Caco-2 (cell line): ENCODE measurements around the gene KLK11. TPM values are rescaled to one million over a fixed set of nuclear protein-coding genes. Genes with fewer than 3 reads are reported as not detected.

ENCODE experiments used
- BruUV-seq: library from RNA; stranded (reverse); fragments of 400-500 nt; replicated peaks from 2 replicates; lab custom pipeline; 2021; lab: Mats Ljungman, UMichigan
- CTCF ChIA-PET: fragments of 300-600 bp; sonication (Branson Sonifier 250); formaldehyde crosslinking; loops from one replicate; lab custom pipeline; 2022; ENCODE audit warnings: antibody characterized with exemption; lab: Charles Lee
- POLR2A ChIA-PET: fragments of 300-600 bp; sonication (Branson Sonifier 250); formaldehyde crosslinking; loops from one replicate; lab custom pipeline; 2022; ENCODE audit warnings: antibody characterized with exemption; lab: Charles Lee
- DNase-seq, 2 experiments: peaks; one replicate each; pipeline versions ENCODE4 v3.0.0 to v3.0.0-alpha.2; 2020 to 2022
- H3K27me3 ChIP-seq: replicated peaks from 2 replicates; pipeline ENCODE4 v1.6.0; 2011; ENCODE audit warnings: low read length; ENCODE audit not compliant: control insufficient read depth, insufficient read depth
- H3K36me3 ChIP-seq: 2 replicates; pipeline ENCODE4 v1.5.1; 2011; ENCODE audit warnings: low read length; ENCODE audit not compliant: control insufficient read depth, insufficient read depth
- H3K4me1 ChIP-seq: fragments of 250-450 bp; sonication (Bioruptor Pico); 2 replicates; pipeline ENCODE4 v1.5.1; 2020; ENCODE audit warnings: mild to moderate bottlenecking
- H3K4me3 ChIP-seq: 2 replicates; pipeline ENCODE4 v1.5.1; 2011; ENCODE audit warnings: low read depth, mild to moderate bottlenecking, control low read depth, low read length
- H3K9me3 ChIP-seq: fragments of 250-450 bp; sonication (Bioruptor Pico); 2 replicates; pipeline ENCODE4 v1.5.1; 2020; ENCODE audit warnings: mild to moderate bottlenecking, moderate library complexity
- H3K27ac Mint-ChIP-seq: one replicate; pipeline ENCODE4 v1.8.0; 2022; ENCODE audit warnings: mixed read lengths; ENCODE audit not compliant: unreplicated experiment
- H3K27me3 Mint-ChIP-seq: one replicate; pipeline ENCODE4 v1.8.0; 2022; ENCODE audit warnings: mixed read lengths; ENCODE audit not compliant: insufficient read depth, unreplicated experiment
- H3K36me3 Mint-ChIP-seq: one replicate; pipeline ENCODE4 v1.8.0; 2022; ENCODE audit warnings: mild to moderate bottlenecking, mixed read lengths; ENCODE audit not compliant: insufficient read depth, unreplicated experiment
- H3K4me1 Mint-ChIP-seq: one replicate; pipeline ENCODE4 v1.8.0; 2022; ENCODE audit warnings: low read depth, mixed read lengths; ENCODE audit not compliant: unreplicated experiment
- H3K4me3 Mint-ChIP-seq: one replicate; pipeline ENCODE4 v1.8.0; 2022; ENCODE audit warnings: mild to moderate bottlenecking, moderate library complexity, mixed read lengths; ENCODE audit not compliant: unreplicated experiment
- H3K9me3 Mint-ChIP-seq: one replicate; pipeline ENCODE4 v1.8.0; 2022; ENCODE audit warnings: mixed read lengths; ENCODE audit not compliant: unreplicated experiment
- intact Hi-C: fragments of 100-400 bp; cut with micrococcal nuclease; formaldehyde crosslinking; loops from one replicate; pipeline ENCODE4 v1.10.0; 2022; ENCODE audit not compliant: unreplicated experiment
- total RNA-seq: library from RNA; stranded (reverse); gene quantifications from 2 replicates; pipeline ENCODE4 v1.2.3, GENCODE V29; 2022
- TF ChIP-seq, protein P1 (sequence below), 2 experiments: fragments of 200-600 bp in 1 of 2; IDR thresholded peaks; 1 replicate in 1 of 2; 2 replicates in 1 of 2; pipeline versions ENCODE4 v1.5.1 to v1.8.0; 2011 to 2022; ENCODE audit warnings: antibody characterized with exemption in 1 of 2, control low read depth in 1 of 2, inconsistent platforms in 1 of 2, low read depth in 1 of 2, low read length in 1 of 2, mild to moderate bottlenecking in 1 of 2, moderate library complexity in 1 of 2; ENCODE audit not compliant: insufficient read depth in 1 of 2, severe bottlenecking in 1 of 2, unreplicated experiment in 1 of 2

The KLK11 gene
- total RNA-seq, 1 experiment from 2014 or later = not detected

DNA sequence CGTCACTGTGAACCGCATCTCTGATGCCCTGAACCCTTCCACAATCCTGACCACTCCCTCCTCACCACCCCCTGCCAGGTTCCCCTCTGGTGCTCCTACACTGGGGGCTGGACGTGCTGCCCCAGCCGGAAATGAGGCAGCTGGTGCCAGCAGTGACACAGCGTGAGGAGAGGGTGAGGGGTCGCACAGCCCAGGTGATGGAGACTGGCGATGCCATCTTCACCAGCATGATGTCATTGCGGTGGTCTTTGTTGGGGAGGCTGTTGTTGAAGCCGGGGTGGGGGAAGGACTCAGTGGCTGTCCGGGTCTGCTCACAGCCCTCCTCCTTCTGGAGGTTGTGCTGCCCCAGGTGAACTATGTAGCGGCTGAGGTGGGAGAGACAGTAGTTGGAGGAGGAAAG lies 2.5 kb downstream of the KLK11 start:
- no peak for DNase-seq
- no peaks in the 10 kb centered on the region for H3K9me3 ChIP-seq
- H3K36me3 Mint-ChIP-seq = no peaks in the 10 kb centered on the region
- TF ChIP-seq, protein P1, sequence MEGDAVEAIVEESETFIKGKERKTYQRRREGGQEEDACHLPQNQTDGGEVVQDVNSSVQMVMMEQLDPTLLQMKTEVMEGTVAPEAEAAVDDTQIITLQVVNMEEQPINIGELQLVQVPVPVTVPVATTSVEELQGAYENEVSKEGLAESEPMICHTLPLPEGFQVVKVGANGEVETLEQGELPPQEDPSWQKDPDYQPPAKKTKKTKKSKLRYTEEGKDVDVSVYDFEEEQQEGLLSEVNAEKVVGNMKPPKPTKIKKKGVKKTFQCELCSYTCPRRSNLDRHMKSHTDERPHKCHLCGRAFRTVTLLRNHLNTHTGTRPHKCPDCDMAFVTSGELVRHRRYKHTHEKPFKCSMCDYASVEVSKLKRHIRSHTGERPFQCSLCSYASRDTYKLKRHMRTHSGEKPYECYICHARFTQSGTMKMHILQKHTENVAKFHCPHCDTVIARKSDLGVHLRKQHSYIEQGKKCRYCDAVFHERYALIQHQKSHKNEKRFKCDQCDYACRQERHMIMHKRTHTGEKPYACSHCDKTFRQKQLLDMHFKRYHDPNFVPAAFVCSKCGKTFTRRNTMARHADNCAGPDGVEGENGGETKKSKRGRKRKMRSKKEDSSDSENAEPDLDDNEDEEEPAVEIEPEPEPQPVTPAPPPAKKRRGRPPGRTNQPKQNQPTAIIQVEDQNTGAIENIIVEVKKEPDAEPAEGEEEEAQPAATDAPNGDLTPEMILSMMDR (IDR thresholded peaks at IDR 0.05; ENCODE audit: insufficient read depth in 1 of 2, low read depth in 1 of 2, low read length in 1 of 2, severe bottlenecking in 1 of 2, unreplicated experiment in 1 of 2) = no peak
- H3K4me1 Mint-ChIP-seq = no peaks in the 10 kb centered on the region
- H3K27me3 ChIP-seq = peaks cover 3% of the 10 kb centered on the region
- H3K36me3 ChIP-seq = no peaks in the 10 kb centered on the region
- ChIA-PET POLR2A (no interaction called here), CTCF (interaction anchor here (0.6 kb wide), 1 partner anchor 71 kb away, joined by 5 read pairs; no protein-coding TSS in a partner anchor)
- no TSS peak for BruUV-seq
- no peak overlapping the region for H3K4me3 Mint-ChIP-seq
- H3K9me3 Mint-ChIP-seq = no peaks in the 10 kb centered on the region
- H3K27ac Mint-ChIP-seq = no peak overlapping the region
- H3K27me3 Mint-ChIP-seq = peaks cover 16% of the 10 kb centered on the region
- intact Hi-C loops = no loop called here
- no peak overlapping the region for H3K4me3 ChIP-seq
- 0 out of 2 replicates have a peak, but pooled peaks cover 4% of the 10 kb centered on the region for H3K4me1 ChIP-seq

DNA sequence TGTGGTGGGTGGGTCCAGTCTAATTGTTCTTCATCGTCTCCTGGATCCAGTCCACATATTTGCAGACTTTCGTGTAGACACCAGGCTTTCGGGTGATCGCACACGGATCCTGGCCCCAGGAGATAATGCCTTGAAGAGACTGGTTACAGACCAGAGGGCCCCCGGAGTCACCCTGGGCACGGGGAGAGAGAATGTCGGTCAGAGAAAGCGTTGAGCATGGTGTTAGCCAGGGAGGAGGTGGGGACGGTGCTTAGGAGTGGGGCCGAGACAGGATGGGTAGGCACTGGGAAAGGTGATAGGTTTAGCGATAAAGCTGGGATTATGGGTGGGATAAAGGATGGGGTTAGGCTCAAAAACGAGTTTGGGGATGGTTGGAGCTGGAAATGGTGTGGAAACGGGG lies 3.9 kb downstream of the KLK11 start:
- H3K9me3 Mint-ChIP-seq = no peaks in the 10 kb centered on the region
- H3K36me3 Mint-ChIP-seq = no peaks in the 10 kb centered on the region
- Histone ChIP-seq H3K4me3 (no peak overlapping the region), H3K9me3 (no peaks in the 10 kb centered on the region), H3K27me3 (peaks cover 3% of the 10 kb centered on the region), H3K4me1 (0 out of 2 replicates have a peak, but pooled peaks cover 4% of the 10 kb centered on the region), H3K36me3 (no peaks in the 10 kb centered on the region)
- peaks cover 24% of the 10 kb centered on the region for H3K27me3 Mint-ChIP-seq
- BruUV-seq = no TSS peak
- TF ChIP-seq, protein P1 (IDR thresholded peaks at IDR 0.05; ENCODE audit: insufficient read depth in 1 of 2, low read depth in 1 of 2, low read length in 1 of 2, severe bottlenecking in 1 of 2, unreplicated experiment in 1 of 2) = no peak
- H3K4me1 Mint-ChIP-seq = no peaks in the 10 kb centered on the region
- DNase-seq = no peak
- no peak overlapping the region for H3K4me3 Mint-ChIP-seq
- ChIA-PET CTCF (no interaction called here), POLR2A (no interaction called here)
- intact Hi-C loops = no loop called here
- H3K27ac Mint-ChIP-seq = no peak overlapping the region

DNA sequence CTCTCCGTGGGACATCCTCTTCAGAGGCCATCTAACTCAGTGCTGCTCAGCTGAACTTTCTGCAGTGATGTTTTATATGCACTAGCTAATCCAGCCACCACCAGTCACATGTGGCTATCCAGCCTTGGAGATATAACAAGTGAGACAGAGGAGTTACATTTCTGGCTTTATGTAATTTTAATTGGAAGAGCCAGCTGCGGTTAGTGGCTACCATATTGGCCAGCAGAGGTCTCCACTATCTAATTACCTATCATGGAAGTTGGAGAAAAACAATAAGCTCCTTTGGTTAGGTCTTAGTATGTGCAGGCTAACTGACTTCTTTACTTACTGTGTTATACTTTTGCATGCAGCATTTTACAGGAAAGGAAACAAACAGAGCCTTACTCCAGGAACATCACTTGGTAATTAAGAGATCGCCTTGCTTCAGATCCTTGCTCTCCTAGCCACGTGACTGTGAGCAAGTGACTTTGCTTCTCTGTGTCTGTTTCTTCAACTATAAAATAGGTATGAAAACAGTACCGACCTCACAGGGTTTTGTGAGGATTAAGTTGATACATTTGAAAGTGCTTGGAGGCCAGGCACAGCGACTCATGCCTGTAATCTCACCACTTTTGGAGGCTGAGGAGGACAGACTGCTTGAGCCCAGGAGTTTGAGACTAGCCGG lies 5.3 kb downstream of the KLK11 start:
- Histone ChIP-seq H3K36me3 (no peaks in the 10 kb centered on the region), H3K4me3 (no peak overlapping the region), H3K9me3 (no peaks in the 10 kb centered on the region), H3K4me1 (0 out of 2 replicates have a peak, but pooled peaks cover 4% of the 10 kb centered on the region), H3K27me3 (peaks cover 3% of the 10 kb centered on the region)
- Mint-ChIP-seq H3K36me3 (no peaks in the 10 kb centered on the region), H3K27me3 (peaks cover 26% of the 10 kb centered on the region), H3K4me1 (no peaks in the 10 kb centered on the region), H3K9me3 (no peaks in the 10 kb centered on the region), H3K4me3 (no peak overlapping the region), H3K27ac (no peak overlapping the region)
- peak in 1 of 2 experiments; percentile 54 for DNase-seq
- intact Hi-C loops = loop anchor here (1.0 to 2.0 kb wide), 2 partner anchors 73 to 148 kb away; no protein-coding TSS in a partner anchor
- TF ChIP-seq, protein P1 (IDR thresholded peaks at IDR 0.05; ENCODE audit: insufficient read depth in 1 of 2, low read depth in 1 of 2, low read length in 1 of 2, severe bottlenecking in 1 of 2, unreplicated experiment in 1 of 2) = peak; percentile 67 to 70
- BruUV-seq = no TSS peak
- POLR2A ChIA-PET = no interaction called here
- CTCF ChIA-PET = interaction anchor here (0.6 to 1.7 kb wide), 15 partner anchors 20 to 238 kb away, joined by 3 to 61 read pairs (median 4); no protein-coding TSS in a partner anchor
